ENCODE measurements around the gene RALGPS2.
A peak's percentile ranks its signal among the peaks of the same experiment; 100 is the strongest.

RALGPS2 gene

GRCh38 chr1:178939338-178940067, 214.5 kb downstream of the RALGPS2 start:
- no peak for TF ChIP-seq CTCF (IDR thresholded peaks at IDR 0.05; ENCODE audit: unreplicated experiment in 3 of 3)
- Mint-ChIP-seq H3K4me1 (peaks cover 68% of the 10 kb centered on the region), H3K27ac (peak overlapping the region; percentile 98 to 100 (median 98)), H3K36me3 (ENCODE audit: low read depth) (no peaks in the 10 kb centered on the region), H3K9me3 (no peaks in the 10 kb centered on the region), H3K27me3 (ENCODE audit: low read depth) (no peaks in the 10 kb centered on the region), H3K4me3 (peak overlapping the region; percentile 31 to 68 (median 51))

GRCh38 chr1:178940068-178940765, 215.2 kb downstream of the RALGPS2 start:
- no peaks in the 10 kb centered on the region for H3K9me3 Mint-ChIP-seq
- H3K4me3 Mint-ChIP-seq = peak overlapping the region in 1 of 3 experiments; percentile 51
- H3K27me3 Mint-ChIP-seq (ENCODE audit: low read depth) = no peaks in the 10 kb centered on the region
- H3K4me1 Mint-ChIP-seq = peaks cover 61% of the 10 kb centered on the region
- no peak for TF ChIP-seq CTCF (IDR thresholded peaks at IDR 0.05; ENCODE audit: unreplicated experiment in 3 of 3)
- H3K36me3 Mint-ChIP-seq (ENCODE audit: low read depth) = no peaks in the 10 kb centered on the region
- H3K27ac Mint-ChIP-seq = peak overlapping the region; percentile 98 to 100 (median 98)

GRCh38 chr1:178941261-178941689, 216.2 kb downstream of the RALGPS2 start:
- H3K4me3 Mint-ChIP-seq = no peak overlapping the region
- H3K4me1 Mint-ChIP-seq = peaks cover 54% of the 10 kb centered on the region
- peaks cover 4% of the 10 kb centered on the region for H3K27me3 Mint-ChIP-seq (ENCODE audit: low read depth)
- peak overlapping the region; percentile 41 to 100 (median 98) for H3K27ac Mint-ChIP-seq
- H3K9me3 Mint-ChIP-seq = no peaks in the 10 kb centered on the region
- no peaks in the 10 kb centered on the region for H3K36me3 Mint-ChIP-seq (ENCODE audit: low read depth)
- no peak for TF ChIP-seq CTCF (IDR thresholded peaks at IDR 0.05; ENCODE audit: unreplicated experiment in 3 of 3)

GRCh38 chr1:178941849-178942248, 216.8 kb downstream of the RALGPS2 start:
- peaks cover 8% of the 10 kb centered on the region for H3K27me3 Mint-ChIP-seq (ENCODE audit: low read depth)
- H3K4me1 Mint-ChIP-seq = peaks cover 51% of the 10 kb centered on the region
- TF ChIP-seq CTCF (IDR thresholded peaks at IDR 0.05; ENCODE audit: unreplicated experiment in 3 of 3) = no peak
- peak overlapping the region in 1 of 3 experiments; percentile 35 for H3K4me3 Mint-ChIP-seq
- peak overlapping the region; percentile 83 to 93 (median 92) for H3K27ac Mint-ChIP-seq
- no peaks in the 10 kb centered on the region for H3K9me3 Mint-ChIP-seq
- no peaks in the 10 kb centered on the region for H3K36me3 Mint-ChIP-seq (ENCODE audit: low read depth)

GRCh38 chr1:178942285-178943198, 217.5 kb downstream of the RALGPS2 start:
- peaks cover 48% of the 10 kb centered on the region for H3K4me1 Mint-ChIP-seq
- peak overlapping the region; percentile 83 to 93 (median 92) for H3K27ac Mint-ChIP-seq
- H3K4me3 Mint-ChIP-seq = peak overlapping the region in 1 of 3 experiments; percentile 35
- H3K36me3 Mint-ChIP-seq (ENCODE audit: low read depth) = no peaks in the 10 kb centered on the region
- no peaks in the 10 kb centered on the region for H3K9me3 Mint-ChIP-seq
- H3K27me3 Mint-ChIP-seq (ENCODE audit: low read depth) = peaks cover 11% of the 10 kb centered on the region
- no peak for TF ChIP-seq CTCF (IDR thresholded peaks at IDR 0.05; ENCODE audit: unreplicated experiment in 3 of 3)
